Measurements from ENCODE around the gene BNIP5. TPM values are rescaled to one million over a fixed set of nuclear protein-coding genes. Genes with fewer than 3 reads are reported as not detected.

Gene BNIP5
- total and polyA plus RNA-seq, 2 donors from 2014 or later = 0.44 TPM; not detected in 1

DNA sequence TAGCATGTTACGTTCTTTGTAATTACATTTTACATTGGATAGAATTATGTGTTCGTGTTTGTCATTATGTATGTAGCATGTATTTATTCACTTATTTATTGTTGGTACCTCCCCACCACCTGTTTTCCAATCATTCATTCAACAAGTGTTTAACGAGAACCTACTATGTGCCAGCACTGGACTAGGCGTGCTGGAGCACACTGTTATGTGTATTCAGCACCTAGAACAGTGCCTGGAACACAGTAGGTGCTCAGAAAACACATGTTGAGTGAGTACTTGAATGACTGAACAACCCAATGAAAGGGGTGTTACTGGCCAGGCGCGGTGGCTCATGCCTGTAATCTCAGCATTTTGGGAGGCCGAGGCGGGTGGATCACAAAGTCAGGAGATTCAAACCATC lies 39.5 kb upstream of the BNIP5 start:
- intact Hi-C loops (cut with DNase I) = no loop called here
- Histone ChIP-seq H3K27ac (ENCODE audit: low read depth in 2 of 2, low read length in 2 of 2) (no peak overlapping the region), H3K9me3 (ENCODE audit: control insufficient read depth in 2 of 3, insufficient read depth in 1 of 3, low read length in 3 of 3) (no peaks in the 10 kb centered on the region), H3K9ac (ENCODE audit: low read length in 3 of 3) (no peak overlapping the region), H3K4me1 (ENCODE audit: control insufficient read depth in 2 of 3, insufficient read depth in 2 of 3, low read depth in 1 of 3, low read length in 3 of 3) (no peaks in the 10 kb centered on the region), H3K4me3 (ENCODE audit: low read length in 3 of 3) (no peak overlapping the region), H3K27me3 (ENCODE audit: control insufficient read depth, insufficient read depth, low read length) (no peaks in the 10 kb centered on the region), H3K36me3 (ENCODE audit: control insufficient read depth in 2 of 3, insufficient read depth in 3 of 3, low read length in 3 of 3) (no peaks in the 10 kb centered on the region)
- DNase-seq = no peak
- no peak for FAIRE-seq
- TF ChIP-seq, protein P1, sequence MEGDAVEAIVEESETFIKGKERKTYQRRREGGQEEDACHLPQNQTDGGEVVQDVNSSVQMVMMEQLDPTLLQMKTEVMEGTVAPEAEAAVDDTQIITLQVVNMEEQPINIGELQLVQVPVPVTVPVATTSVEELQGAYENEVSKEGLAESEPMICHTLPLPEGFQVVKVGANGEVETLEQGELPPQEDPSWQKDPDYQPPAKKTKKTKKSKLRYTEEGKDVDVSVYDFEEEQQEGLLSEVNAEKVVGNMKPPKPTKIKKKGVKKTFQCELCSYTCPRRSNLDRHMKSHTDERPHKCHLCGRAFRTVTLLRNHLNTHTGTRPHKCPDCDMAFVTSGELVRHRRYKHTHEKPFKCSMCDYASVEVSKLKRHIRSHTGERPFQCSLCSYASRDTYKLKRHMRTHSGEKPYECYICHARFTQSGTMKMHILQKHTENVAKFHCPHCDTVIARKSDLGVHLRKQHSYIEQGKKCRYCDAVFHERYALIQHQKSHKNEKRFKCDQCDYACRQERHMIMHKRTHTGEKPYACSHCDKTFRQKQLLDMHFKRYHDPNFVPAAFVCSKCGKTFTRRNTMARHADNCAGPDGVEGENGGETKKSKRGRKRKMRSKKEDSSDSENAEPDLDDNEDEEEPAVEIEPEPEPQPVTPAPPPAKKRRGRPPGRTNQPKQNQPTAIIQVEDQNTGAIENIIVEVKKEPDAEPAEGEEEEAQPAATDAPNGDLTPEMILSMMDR (IDR thresholded peaks at IDR 0.05; ENCODE audit: borderline replicate concordance, extremely low read depth, insufficient read depth) = no peak

DNA sequence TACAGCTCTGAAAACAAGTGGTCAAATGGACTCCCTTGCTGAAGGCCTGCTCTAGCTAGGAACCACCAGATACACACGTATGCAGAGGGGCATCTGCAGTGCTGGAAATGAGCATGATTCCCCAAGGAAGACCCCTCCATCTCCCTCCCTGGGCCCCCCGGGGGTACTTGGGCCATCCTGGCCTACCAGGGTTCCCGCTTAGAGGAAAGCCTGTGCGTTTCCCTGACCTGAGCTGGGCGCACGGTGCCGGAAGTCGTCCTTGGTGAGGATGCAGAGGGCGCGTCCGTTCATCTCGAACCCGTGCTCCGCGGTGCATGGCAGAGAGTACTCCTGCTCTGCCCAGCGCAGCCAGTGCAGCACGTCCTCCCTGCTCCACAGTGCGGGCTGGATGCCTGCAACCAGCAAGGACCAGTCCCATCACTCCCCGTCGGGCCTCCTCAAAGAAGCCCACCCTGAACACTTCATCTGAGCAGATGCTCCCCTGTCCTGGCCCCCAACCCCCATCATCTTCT lies 39.0 kb upstream of the BNIP5 start:
- TF ChIP-seq, protein P1 (IDR thresholded peaks at IDR 0.05; ENCODE audit: borderline replicate concordance, extremely low read depth, insufficient read depth) = no peak
- no peaks in the 10 kb centered on the region for H3K36me3 ChIP-seq (ENCODE audit: control insufficient read depth in 2 of 3, insufficient read depth in 3 of 3, low read length in 3 of 3)
- no peaks in the 10 kb centered on the region for H3K9me3 ChIP-seq (ENCODE audit: control insufficient read depth in 2 of 3, insufficient read depth in 1 of 3, low read length in 3 of 3)
- FAIRE-seq = no peak
- no peaks in the 10 kb centered on the region for H3K27me3 ChIP-seq (ENCODE audit: control insufficient read depth, insufficient read depth, low read length)
- no peak overlapping the region for H3K27ac ChIP-seq (ENCODE audit: low read depth in 2 of 2, low read length in 2 of 2)
- no peak overlapping the region for H3K4me3 ChIP-seq (ENCODE audit: low read length in 3 of 3)
- no peaks in the 10 kb centered on the region for H3K4me1 ChIP-seq (ENCODE audit: control insufficient read depth in 2 of 3, insufficient read depth in 2 of 3, low read depth in 1 of 3, low read length in 3 of 3)
- no peak overlapping the region for H3K9ac ChIP-seq (ENCODE audit: low read length in 3 of 3)
- DNase-seq = no peak
- intact Hi-C loops (cut with DNase I) = no loop called here

DNA sequence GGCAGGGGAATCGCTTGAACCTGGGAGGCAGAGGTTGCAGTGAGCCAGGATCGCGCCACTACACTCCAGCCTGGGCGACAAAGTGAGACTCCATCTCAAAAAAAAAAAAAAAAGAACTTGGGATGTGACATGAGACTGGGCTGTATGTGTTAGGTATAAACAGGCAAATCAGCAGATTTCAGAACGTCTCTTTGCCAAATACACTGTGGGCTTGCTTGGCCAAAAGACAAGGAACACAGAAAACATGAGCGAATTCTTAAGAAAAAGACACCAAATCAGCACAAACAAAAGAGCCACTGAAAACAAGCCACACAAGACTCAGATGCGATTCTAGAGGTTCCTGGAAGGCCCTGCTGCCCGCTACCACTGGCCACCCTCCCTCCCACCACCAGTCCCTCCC lies 38.3 kb upstream of the BNIP5 start:
- FAIRE-seq (no peak), DNase-seq (no peak)
- Histone ChIP-seq H3K9ac (ENCODE audit: low read length in 3 of 3) (no peak overlapping the region), H3K4me1 (ENCODE audit: control insufficient read depth in 2 of 3, insufficient read depth in 2 of 3, low read depth in 1 of 3, low read length in 3 of 3) (no peaks in the 10 kb centered on the region), H3K27me3 (ENCODE audit: control insufficient read depth, insufficient read depth, low read length) (no peaks in the 10 kb centered on the region), H3K27ac (ENCODE audit: low read depth in 2 of 2, low read length in 2 of 2) (no peak overlapping the region), H3K9me3 (ENCODE audit: control insufficient read depth in 2 of 3, insufficient read depth in 1 of 3, low read length in 3 of 3) (no peaks in the 10 kb centered on the region), H3K4me3 (ENCODE audit: low read length in 3 of 3) (no peak overlapping the region), H3K36me3 (ENCODE audit: control insufficient read depth in 2 of 3, insufficient read depth in 3 of 3, low read length in 3 of 3) (no peaks in the 10 kb centered on the region)
- TF ChIP-seq, protein P1 (IDR thresholded peaks at IDR 0.05; ENCODE audit: borderline replicate concordance, extremely low read depth, insufficient read depth) = no peak
- intact Hi-C loops (cut with DNase I) = no loop called here

DNA sequence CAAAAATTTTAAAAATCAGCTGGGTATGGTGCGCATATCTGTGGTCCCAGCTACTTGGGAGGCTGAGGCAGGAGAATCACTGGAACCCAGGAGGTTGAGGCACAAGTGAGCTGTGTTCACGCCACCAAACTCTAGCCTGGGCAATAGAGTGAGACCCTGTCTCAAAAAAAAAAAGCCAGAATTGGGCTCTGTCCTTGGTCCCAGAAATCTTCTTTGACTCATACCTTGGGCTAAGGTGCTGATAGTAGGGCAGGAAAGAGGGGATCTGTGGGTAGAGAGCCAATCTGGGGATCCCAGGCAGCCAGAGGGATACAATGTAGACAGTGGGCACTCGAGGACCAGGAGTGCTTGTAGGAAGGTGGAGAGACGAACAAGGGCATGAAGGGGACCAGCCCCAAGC lies 37.5 kb upstream of the BNIP5 start:
- no peak overlapping the region for H3K9ac ChIP-seq (ENCODE audit: low read length in 3 of 3)
- no peak overlapping the region for H3K4me3 ChIP-seq (ENCODE audit: low read length in 3 of 3)
- TF ChIP-seq, protein P1 (IDR thresholded peaks at IDR 0.05; ENCODE audit: borderline replicate concordance, extremely low read depth, insufficient read depth) = no peak
- no peak overlapping the region for H3K27ac ChIP-seq (ENCODE audit: low read depth in 2 of 2, low read length in 2 of 2)
- intact Hi-C loops (cut with DNase I) = no loop called here
- DNase-seq = no peak
- no peak for FAIRE-seq
- no peaks in the 10 kb centered on the region for H3K9me3 ChIP-seq (ENCODE audit: control insufficient read depth in 2 of 3, insufficient read depth in 1 of 3, low read length in 3 of 3)
- H3K36me3 ChIP-seq (ENCODE audit: control insufficient read depth in 2 of 3, insufficient read depth in 3 of 3, low read length in 3 of 3) = no peaks in the 10 kb centered on the region
- no peaks in the 10 kb centered on the region for H3K27me3 ChIP-seq (ENCODE audit: control insufficient read depth, insufficient read depth, low read length)
- H3K4me1 ChIP-seq (ENCODE audit: control insufficient read depth in 2 of 3, insufficient read depth in 2 of 3, low read depth in 1 of 3, low read length in 3 of 3) = no peaks in the 10 kb centered on the region

Measured in kidney (tissue), 14 donors.